BE2C (cell line): ENCODE results near the gene SMIM31.
A peak's percentile ranks its signal among the peaks of the same experiment; 100 is the strongest.

Experiments
- DNase-seq: peaks from one replicate; pipeline ENCODE4 v3.0.0-alpha.2; 2020
- H3K27me3 ChIP-seq: fragments of 250-450 bp; sonication (Bioruptor Pico); 2 replicates; pipeline ENCODE4 v1.5.1; 2020; ENCODE audit warnings: mild to moderate bottlenecking
- H3K36me3 ChIP-seq: fragments of 250-450 bp; sonication (Bioruptor Pico); 2 replicates; pipeline ENCODE4 v1.5.1; 2020; ENCODE audit warnings: mild to moderate bottlenecking
- H3K4me1 ChIP-seq: fragments of 250-450 bp; sonication (Bioruptor Pico); 2 replicates; pipeline ENCODE4 v1.5.1; 2020
- H3K4me3 ChIP-seq: 2 replicates; pipeline ENCODE4 v1.5.1; 2011; ENCODE audit warnings: low read depth, low read length
- H3K9me3 ChIP-seq: fragments of 250-450 bp; sonication (Bioruptor Pico); 2 replicates; pipeline ENCODE4 v1.5.1; 2020
- TF ChIP-seq, protein P1 (sequence below): IDR thresholded peaks from 2 replicates; pipeline ENCODE4 v1.5.1; 2012; ENCODE audit warnings: mild to moderate bottlenecking, low read depth, low read length

SMIM31 gene

GRCh38 chr4:164731827-164732474, 22.0 kb upstream of the SMIM31 start:
- Histone ChIP-seq H3K36me3 (no peaks in the 10 kb centered on the region), H3K4me3 (no peak overlapping the region), H3K4me1 (no peaks in the 10 kb centered on the region), H3K27me3 (no peaks in the 10 kb centered on the region), H3K9me3 (no peaks in the 10 kb centered on the region)
- peak; percentile 37 for DNase-seq
- TF ChIP-seq, protein P1, sequence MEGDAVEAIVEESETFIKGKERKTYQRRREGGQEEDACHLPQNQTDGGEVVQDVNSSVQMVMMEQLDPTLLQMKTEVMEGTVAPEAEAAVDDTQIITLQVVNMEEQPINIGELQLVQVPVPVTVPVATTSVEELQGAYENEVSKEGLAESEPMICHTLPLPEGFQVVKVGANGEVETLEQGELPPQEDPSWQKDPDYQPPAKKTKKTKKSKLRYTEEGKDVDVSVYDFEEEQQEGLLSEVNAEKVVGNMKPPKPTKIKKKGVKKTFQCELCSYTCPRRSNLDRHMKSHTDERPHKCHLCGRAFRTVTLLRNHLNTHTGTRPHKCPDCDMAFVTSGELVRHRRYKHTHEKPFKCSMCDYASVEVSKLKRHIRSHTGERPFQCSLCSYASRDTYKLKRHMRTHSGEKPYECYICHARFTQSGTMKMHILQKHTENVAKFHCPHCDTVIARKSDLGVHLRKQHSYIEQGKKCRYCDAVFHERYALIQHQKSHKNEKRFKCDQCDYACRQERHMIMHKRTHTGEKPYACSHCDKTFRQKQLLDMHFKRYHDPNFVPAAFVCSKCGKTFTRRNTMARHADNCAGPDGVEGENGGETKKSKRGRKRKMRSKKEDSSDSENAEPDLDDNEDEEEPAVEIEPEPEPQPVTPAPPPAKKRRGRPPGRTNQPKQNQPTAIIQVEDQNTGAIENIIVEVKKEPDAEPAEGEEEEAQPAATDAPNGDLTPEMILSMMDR = peak; percentile 92

GRCh38 chr4:164734484-164734883, 19.4 kb upstream of the SMIM31 start:
- H3K4me1 ChIP-seq = no peaks in the 10 kb centered on the region
- no peaks in the 10 kb centered on the region for H3K36me3 ChIP-seq
- H3K4me3 ChIP-seq = no peak overlapping the region
- no peaks in the 10 kb centered on the region for H3K27me3 ChIP-seq
- H3K9me3 ChIP-seq = no peaks in the 10 kb centered on the region
- TF ChIP-seq, protein P1 = no peak
- no peak for DNase-seq

DNA sequence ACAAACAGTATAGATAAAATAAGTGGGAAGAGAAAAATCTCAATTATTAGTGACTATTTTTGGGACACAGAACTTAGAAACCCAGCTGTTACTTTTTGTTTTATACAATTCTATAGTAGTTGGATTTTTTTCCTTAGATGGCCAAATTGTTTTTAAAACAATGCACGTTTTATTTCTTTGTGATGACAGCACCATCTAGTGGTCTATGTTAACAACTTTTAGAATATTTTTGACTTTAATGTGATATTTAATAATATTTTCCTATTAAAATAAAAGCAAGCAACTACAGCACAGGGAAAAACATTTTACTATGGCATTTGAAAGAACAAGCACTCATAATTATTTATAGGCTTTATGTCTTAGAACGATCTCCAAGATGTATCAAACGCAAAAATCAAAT, 5.6 kb upstream of the SMIM31 start:
- DNase-seq = no peak
- no peaks in the 10 kb centered on the region for H3K36me3 ChIP-seq
- H3K27me3 ChIP-seq = no peaks in the 10 kb centered on the region
- TF ChIP-seq, protein P1 = peak; percentile 25; the same call in 1 of the 2 replicates
- H3K9me3 ChIP-seq = no peaks in the 10 kb centered on the region
- no peaks in the 10 kb centered on the region for H3K4me1 ChIP-seq
- no peak overlapping the region for H3K4me3 ChIP-seq

- no peaks in the 10 kb centered on the region for H3K9me3 ChIP-seq
- no peaks in the 10 kb centered on the region for H3K36me3 ChIP-seq
- H3K4me1 ChIP-seq = no peaks in the 10 kb centered on the region
- H3K4me3 ChIP-seq = no peak overlapping the region
- no peaks in the 10 kb centered on the region for H3K27me3 ChIP-seq
- DNase-seq = no peak
- TF ChIP-seq, protein P1 = no peak
Measured at GRCh38 chr4:164755432-164755831, 1.5 kb downstream of the SMIM31 start.

GRCh38 chr4:164756686-164757085, 2.8 kb downstream of the SMIM31 start:
- Histone ChIP-seq H3K36me3 (no peaks in the 10 kb centered on the region), H3K27me3 (no peaks in the 10 kb centered on the region), H3K9me3 (no peaks in the 10 kb centered on the region), H3K4me3 (no peak overlapping the region), H3K4me1 (no peaks in the 10 kb centered on the region)
- TF ChIP-seq, protein P1 = no peak
- DNase-seq = no peak

GRCh38 chr4:164761241-164761640, 7.3 kb downstream of the SMIM31 start:
- H3K4me3 ChIP-seq = no peak overlapping the region
- TF ChIP-seq, protein P1 = no peak

More at GRCh38 chr4:164761241-164761640, 7.3 kb downstream of the SMIM31 start:
- Histone ChIP-seq H3K4me1 (no peaks in the 10 kb centered on the region), H3K27me3 (no peaks in the 10 kb centered on the region), H3K9me3 (no peaks in the 10 kb centered on the region), H3K36me3 (no peaks in the 10 kb centered on the region)
- no peak for DNase-seq
